ENCODE measurements around the gene DNAH3.

GRCh38 chr16:21078563-21078962 lies 72.1 kb downstream of the DNAH3 start:
- TF ChIP-seq POLR2A (IDR thresholded peaks at IDR 0.05; ENCODE audit: low read depth, low read length) (no peak), TAF1 (IDR thresholded peaks at IDR 0.05; ENCODE audit: borderline replicate concordance, low read depth, low read length) (no peak), POLR2AphosphoS5 (IDR thresholded peaks at IDR 0.05; ENCODE audit: low read depth, low read length) (no peak)
